PC-9 (cell line): Measurements from ENCODE around the gene MYMK.

ENCODE experiments used
- EZH2 ChIP-seq: fragments of 200-600 bp; sonication (generic); IDR thresholded peaks from 2 replicates; pipeline ENCODE4 v1.8.0; 2017; ENCODE audit warnings: antibody characterized with exemption, low read depth
- TF ChIP-seq, protein P1 (sequence below): fragments of 200-600 bp; sonication (generic); conservative IDR thresholded peaks from 2 replicates; pipeline ENCODE4 v1.6.1; 2017; ENCODE audit warnings: mixed run types, antibody characterized with exemption, mild to moderate bottlenecking, moderate library complexity

DNA sequence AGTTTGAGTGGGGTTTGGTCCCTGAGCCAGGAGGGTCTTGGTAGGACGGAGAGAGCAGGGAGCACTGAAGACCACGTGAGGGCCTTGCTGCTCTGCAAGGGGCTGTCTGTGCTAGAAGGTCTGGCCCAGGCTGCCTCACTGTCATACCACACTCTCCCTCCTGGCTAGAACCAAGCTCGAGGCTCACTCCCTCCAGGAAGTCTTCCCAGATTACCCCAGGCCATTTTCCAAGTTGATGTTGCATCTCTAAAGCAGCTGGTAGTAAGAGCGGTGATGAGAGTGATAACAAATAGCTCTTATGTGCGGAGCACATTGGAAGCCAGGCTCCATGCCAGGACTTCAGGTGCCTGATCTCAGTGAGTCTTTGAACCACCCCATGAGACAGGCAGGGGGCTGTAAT lies 6.6 kb downstream of the MYMK start:
- TF ChIP-seq, protein P1, sequence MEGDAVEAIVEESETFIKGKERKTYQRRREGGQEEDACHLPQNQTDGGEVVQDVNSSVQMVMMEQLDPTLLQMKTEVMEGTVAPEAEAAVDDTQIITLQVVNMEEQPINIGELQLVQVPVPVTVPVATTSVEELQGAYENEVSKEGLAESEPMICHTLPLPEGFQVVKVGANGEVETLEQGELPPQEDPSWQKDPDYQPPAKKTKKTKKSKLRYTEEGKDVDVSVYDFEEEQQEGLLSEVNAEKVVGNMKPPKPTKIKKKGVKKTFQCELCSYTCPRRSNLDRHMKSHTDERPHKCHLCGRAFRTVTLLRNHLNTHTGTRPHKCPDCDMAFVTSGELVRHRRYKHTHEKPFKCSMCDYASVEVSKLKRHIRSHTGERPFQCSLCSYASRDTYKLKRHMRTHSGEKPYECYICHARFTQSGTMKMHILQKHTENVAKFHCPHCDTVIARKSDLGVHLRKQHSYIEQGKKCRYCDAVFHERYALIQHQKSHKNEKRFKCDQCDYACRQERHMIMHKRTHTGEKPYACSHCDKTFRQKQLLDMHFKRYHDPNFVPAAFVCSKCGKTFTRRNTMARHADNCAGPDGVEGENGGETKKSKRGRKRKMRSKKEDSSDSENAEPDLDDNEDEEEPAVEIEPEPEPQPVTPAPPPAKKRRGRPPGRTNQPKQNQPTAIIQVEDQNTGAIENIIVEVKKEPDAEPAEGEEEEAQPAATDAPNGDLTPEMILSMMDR, result no peak
- no peak for TF ChIP-seq EZH2
